ENCODE results near the gene ZNF74. TPM values are rescaled to one million over a fixed set of nuclear protein-coding genes. Genes with fewer than 3 reads are reported as not detected.
"Not testable (repeated sequence)": the region's sequence is repeated elsewhere in the genome, so short reads cannot be mapped to it uniquely, and the experiment has no call there.

Gene ZNF74
- polyA plus RNA-seq, 3 donors, result 1.9 to 4.8 (median 1.9) TPM

DNA sequence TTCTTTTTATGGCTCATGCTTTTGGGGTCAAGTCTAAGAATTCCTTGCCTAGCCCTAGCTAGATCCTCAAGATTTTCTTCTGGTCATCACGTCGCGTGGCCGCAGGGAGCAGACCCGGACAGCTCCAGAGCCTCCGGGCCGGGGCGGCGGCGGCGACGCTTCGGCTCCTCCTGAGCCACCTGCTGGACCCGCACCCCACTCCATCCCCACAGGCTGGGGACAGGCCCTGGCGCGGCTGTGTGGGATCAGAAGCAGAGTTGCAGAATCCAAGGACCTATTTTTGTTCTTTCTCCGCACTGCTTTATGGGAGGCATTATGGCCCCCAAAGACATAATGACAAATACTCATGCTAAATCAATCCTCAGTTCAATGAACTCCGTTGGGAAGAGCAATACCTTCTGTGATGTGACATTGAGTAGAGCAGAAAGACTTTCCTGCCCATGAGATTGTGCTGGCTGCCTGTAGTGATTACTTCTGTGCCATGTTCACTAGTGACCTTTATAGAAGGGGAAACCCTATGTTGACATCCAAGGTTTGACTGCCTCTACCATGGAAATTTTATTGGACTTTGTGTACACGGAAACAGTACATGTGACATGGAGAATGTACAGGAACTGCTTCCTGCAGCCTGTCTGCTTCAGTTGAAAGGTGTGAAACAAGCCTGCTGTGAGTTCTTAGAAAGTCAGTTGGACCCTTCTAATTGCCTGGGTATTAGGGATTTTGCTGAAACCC is 56.0 kb downstream of the ZNF74 start:
- Histone ChIP-seq H3K4me1 (ENCODE audit: control insufficient read depth in 1 of 2, insufficient read depth in 2 of 2, low read length in 2 of 2) (peaks cover 12 to 13% of the 10 kb centered on the region in 2 donors), H4K20me1 (ENCODE audit: insufficient read depth, low read length) (no peaks in the 10 kb centered on the region), H3K27ac (ENCODE audit: low read depth in 1 of 2, low read length in 2 of 2) (no peak overlapping the region), H3K4me3 (replicated peaks in 1 of 3; ENCODE audit: low read depth in 2 of 3, low read length in 3 of 3) (no peak overlapping the region), H3K9me3 (replicated peaks in 1 of 2; ENCODE audit: control insufficient read depth in 1 of 2, insufficient read depth in 1 of 2, low read length in 2 of 2) (no peaks in the 10 kb centered on the region), H3K27me3 (ENCODE audit: control insufficient read depth in 2 of 2, insufficient read depth in 2 of 2, low read length in 2 of 2) (no peaks in the 10 kb centered on the region), H3K36me3 (replicated peaks in 1 of 2; ENCODE audit: control insufficient read depth in 1 of 2, insufficient read depth in 2 of 2, low read length in 2 of 2) (peaks cover 10 to 48% of the 10 kb centered on the region in 2 donors), H2AFZ (ENCODE audit: insufficient read depth, low read depth, low read length, poor library complexity, severe bottlenecking) (no peak overlapping the region), H3K9ac (ENCODE audit: insufficient read depth, low read length, poor library complexity, severe bottlenecking) (no peak overlapping the region), H3K79me2 (ENCODE audit: insufficient read depth, low read length) (no peaks in the 10 kb centered on the region), H3K4me2 (replicated peaks; ENCODE audit: extremely low read depth, low read length, poor library complexity, severe bottlenecking) (no peak overlapping the region)
- Mint-ChIP-seq H3K9me3 (no peaks in the 10 kb centered on the region), H3K4me3 (no peak overlapping the region), H3K27me3 (ENCODE audit: low read depth in 3 of 3) (peaks cover 0 to 2% (median 0%) of the 10 kb centered on the region in 3 donors), H3K36me3 (peaks cover 42 to 43% of the 10 kb centered on the region in 2 donors), H3K27ac (no peak overlapping the region), H3K4me1 (peaks cover 8% of the 10 kb centered on the region)
- TF ChIP-seq, protein P1, sequence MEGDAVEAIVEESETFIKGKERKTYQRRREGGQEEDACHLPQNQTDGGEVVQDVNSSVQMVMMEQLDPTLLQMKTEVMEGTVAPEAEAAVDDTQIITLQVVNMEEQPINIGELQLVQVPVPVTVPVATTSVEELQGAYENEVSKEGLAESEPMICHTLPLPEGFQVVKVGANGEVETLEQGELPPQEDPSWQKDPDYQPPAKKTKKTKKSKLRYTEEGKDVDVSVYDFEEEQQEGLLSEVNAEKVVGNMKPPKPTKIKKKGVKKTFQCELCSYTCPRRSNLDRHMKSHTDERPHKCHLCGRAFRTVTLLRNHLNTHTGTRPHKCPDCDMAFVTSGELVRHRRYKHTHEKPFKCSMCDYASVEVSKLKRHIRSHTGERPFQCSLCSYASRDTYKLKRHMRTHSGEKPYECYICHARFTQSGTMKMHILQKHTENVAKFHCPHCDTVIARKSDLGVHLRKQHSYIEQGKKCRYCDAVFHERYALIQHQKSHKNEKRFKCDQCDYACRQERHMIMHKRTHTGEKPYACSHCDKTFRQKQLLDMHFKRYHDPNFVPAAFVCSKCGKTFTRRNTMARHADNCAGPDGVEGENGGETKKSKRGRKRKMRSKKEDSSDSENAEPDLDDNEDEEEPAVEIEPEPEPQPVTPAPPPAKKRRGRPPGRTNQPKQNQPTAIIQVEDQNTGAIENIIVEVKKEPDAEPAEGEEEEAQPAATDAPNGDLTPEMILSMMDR (IDR thresholded peaks at IDR 0.05), result no peak
- WGBS (ENCODE audit: insufficient coverage), result over 99% methylated on average over 13 of the region's 19 CpGs
- intact Hi-C loops (cut with micrococcal nuclease), result no loop called here
- no peak for DNase-seq

DNA sequence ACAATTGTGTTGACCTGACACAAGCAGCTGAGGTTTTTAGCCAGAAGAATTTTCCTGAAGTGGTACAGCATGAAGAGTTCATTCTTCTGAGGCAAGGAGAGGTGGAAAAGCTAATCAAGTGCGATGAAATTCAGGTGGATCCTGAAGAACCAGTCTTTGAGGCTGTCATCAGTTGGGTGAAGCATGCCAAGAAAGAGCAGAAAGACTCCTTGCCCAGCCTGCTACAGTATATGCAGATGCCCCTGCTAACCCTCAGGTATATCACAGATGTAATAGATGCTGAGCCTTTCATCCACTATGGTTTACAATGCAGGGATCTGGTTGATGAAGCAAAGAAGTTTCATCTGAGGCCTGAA is 56.6 kb downstream of the ZNF74 start:
- Histone ChIP-seq H3K27ac (ENCODE audit: low read depth in 1 of 2, low read length in 2 of 2) (no peak overlapping the region), H3K79me2 (ENCODE audit: insufficient read depth, low read length) (no peaks in the 10 kb centered on the region), H3K36me3 (replicated peaks in 1 of 2; ENCODE audit: control insufficient read depth in 1 of 2, insufficient read depth in 2 of 2, low read length in 2 of 2) (peaks cover 10 to 43% of the 10 kb centered on the region in 2 donors), H2AFZ (ENCODE audit: insufficient read depth, low read depth, low read length, poor library complexity, severe bottlenecking) (no peak overlapping the region), H3K4me2 (replicated peaks; ENCODE audit: extremely low read depth, low read length, poor library complexity, severe bottlenecking) (no peak overlapping the region), H3K4me3 (replicated peaks in 1 of 3; ENCODE audit: low read depth in 2 of 3, low read length in 3 of 3) (no peak overlapping the region), H3K9ac (ENCODE audit: insufficient read depth, low read length, poor library complexity, severe bottlenecking) (no peak overlapping the region), H3K27me3 (ENCODE audit: control insufficient read depth in 2 of 2, insufficient read depth in 2 of 2, low read length in 2 of 2) (no peaks in the 10 kb centered on the region), H3K9me3 (replicated peaks in 1 of 2; ENCODE audit: control insufficient read depth in 1 of 2, insufficient read depth in 1 of 2, low read length in 2 of 2) (no peaks in the 10 kb centered on the region), H3K4me1 (ENCODE audit: control insufficient read depth in 1 of 2, insufficient read depth in 2 of 2, low read length in 2 of 2) (peaks cover 18% of the 10 kb centered on the region in 2 donors), H4K20me1 (ENCODE audit: insufficient read depth, low read length) (no peaks in the 10 kb centered on the region)
- intact Hi-C loops (cut with micrococcal nuclease), result no loop called here
- peaks cover 42 to 45% of the 10 kb centered on the region in 2 donors for H3K36me3 Mint-ChIP-seq
- DNase-seq, result no peak
- peaks cover 0 to 2% (median 0%) of the 10 kb centered on the region in 3 donors for H3K27me3 Mint-ChIP-seq (ENCODE audit: low read depth in 3 of 3)
- H3K9me3 Mint-ChIP-seq, result no peaks in the 10 kb centered on the region
- H3K27ac Mint-ChIP-seq, result no peak overlapping the region
- TF ChIP-seq, protein P1 (IDR thresholded peaks at IDR 0.05), result no peak
- 100% methylated on average over 1 of the region's 1 CpG for WGBS (ENCODE audit: insufficient coverage)
- no peak overlapping the region for H3K4me3 Mint-ChIP-seq
- H3K4me1 Mint-ChIP-seq, result peaks cover 14% of the 10 kb centered on the region

DNA sequence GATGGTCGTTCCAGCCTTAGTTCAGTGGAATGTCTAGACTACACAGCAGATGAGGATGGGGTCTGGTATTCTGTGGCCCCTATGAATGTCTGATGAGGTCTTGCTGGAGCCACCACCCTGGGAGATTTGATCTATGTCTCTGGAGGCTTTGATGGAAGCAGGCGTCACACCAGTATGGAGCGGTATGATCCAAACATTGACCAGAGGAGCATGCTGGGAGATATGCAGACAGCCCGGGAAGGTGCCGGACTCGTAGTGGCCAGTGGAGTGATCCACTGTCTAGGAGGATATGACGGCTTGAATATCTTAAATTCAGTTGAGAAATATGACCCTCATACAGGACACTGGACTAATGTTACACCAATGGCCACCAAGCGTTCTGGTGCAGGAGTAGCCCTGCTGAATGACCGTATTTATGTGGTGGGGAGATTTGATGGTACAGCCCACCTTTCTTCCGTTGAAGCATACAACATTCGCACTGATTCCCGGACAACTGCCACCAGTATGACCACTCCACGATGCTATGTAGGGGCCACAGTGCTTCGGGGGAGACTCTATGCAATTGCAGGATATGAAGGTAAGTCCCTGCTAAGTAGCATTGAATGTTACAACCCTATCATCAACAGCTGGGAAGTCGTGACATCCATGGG is 57.3 kb downstream of the ZNF74 start:
- H2AFZ ChIP-seq (ENCODE audit: insufficient read depth, low read depth, low read length, poor library complexity, severe bottlenecking); H3K9me3 ChIP-seq (replicated peaks in 1 of 2; ENCODE audit: control insufficient read depth in 1 of 2, insufficient read depth in 1 of 2, low read length in 2 of 2); H3K79me2 ChIP-seq (ENCODE audit: insufficient read depth, low read length); H3K4me3 Mint-ChIP-seq; H3K27ac ChIP-seq (ENCODE audit: low read depth in 1 of 2, low read length in 2 of 2); H4K20me1 ChIP-seq (ENCODE audit: insufficient read depth, low read length); H3K27ac Mint-ChIP-seq; H3K4me2 ChIP-seq (replicated peaks; ENCODE audit: extremely low read depth, low read length, poor library complexity, severe bottlenecking); DNase-seq; H3K9me3 Mint-ChIP-seq; H3K27me3 Mint-ChIP-seq (ENCODE audit: low read depth in 3 of 3); H3K4me3 ChIP-seq (replicated peaks in 1 of 3; ENCODE audit: low read depth in 2 of 3, low read length in 3 of 3); intact Hi-C loops (cut with micrococcal nuclease); H3K27me3 ChIP-seq (ENCODE audit: control insufficient read depth in 2 of 2, insufficient read depth in 2 of 2, low read length in 2 of 2); H3K9ac ChIP-seq (ENCODE audit: insufficient read depth, low read length, poor library complexity, severe bottlenecking): not testable (repeated sequence)
- Mint-ChIP-seq H3K36me3 (peaks cover 40 to 45% of the 10 kb centered on the region in 2 donors), H3K4me1 (peaks cover 21% of the 10 kb centered on the region)
- 98% methylated on average over 5 of the region's 15 CpGs for WGBS (ENCODE audit: insufficient coverage)
- H3K36me3 ChIP-seq (replicated peaks in 1 of 2; ENCODE audit: control insufficient read depth in 1 of 2, insufficient read depth in 2 of 2, low read length in 2 of 2), result peaks cover 3 to 35% of the 10 kb centered on the region in 2 donors
- peaks cover 25% of the 10 kb centered on the region in 2 donors for H3K4me1 ChIP-seq (ENCODE audit: control insufficient read depth in 1 of 2, insufficient read depth in 2 of 2, low read length in 2 of 2)
